KBM-7 (cell line): ENCODE results near the gene CAVIN2.
"Not testable (repeated sequence)": the region's sequence is repeated elsewhere in the genome, so short reads cannot be mapped to it uniquely, and the experiment has no call there.

Source experiments
- DNase-seq: peaks from one replicate; pipeline ENCODE4 v3.0.0-alpha.2; 2015
- in situ Hi-C: fragments of 300-500 bp; cut with MboI; formaldehyde crosslinking; loops from 2 replicates; pipeline ENCODE4 v1.14.3; 2020; ENCODE audit warnings: low sequenced_read_pairs, low pct_unique_long_range_greater_than_20kb, mixed read lengths

Gene CAVIN2

GRCh38 chr2:191815010-191815409 is 31.9 kb downstream of the CAVIN2 start:
- in situ Hi-C loops: loop anchor here (25.0 kb wide), 2 partner anchors 253 to 347 kb away; no protein-coding TSS in a partner anchor
- no peak for DNase-seq

GRCh38 chr2:191813943-191814342 is 32.9 kb downstream of the CAVIN2 start:
- no peak for DNase-seq
- in situ Hi-C loops: loop anchor here (25.0 kb wide), 2 partner anchors 252 to 348 kb away; no protein-coding TSS in a partner anchor

GRCh38 chr2:191811807-191812602 is 34.9 kb downstream of the CAVIN2 start:
- peak; percentile 68 for DNase-seq
- in situ Hi-C loops: loop anchor here (25.0 kb wide), 2 partner anchors 250 to 350 kb away; no protein-coding TSS in a partner anchor

GRCh38 chr2:191806396-191806795 is 40.5 kb downstream of the CAVIN2 start:
- peak; percentile 67 for DNase-seq
- in situ Hi-C loops: loop anchor here (25.0 kb wide), 2 partner anchors 244 to 356 kb away; no protein-coding TSS in a partner anchor

GRCh38 chr2:191804766-191805165 is 42.1 kb downstream of the CAVIN2 start:
- in situ Hi-C loops: loop anchor here (25.0 kb wide), 2 partner anchors 242 to 358 kb away; no protein-coding TSS in a partner anchor
- DNase-seq: no peak

- in situ Hi-C loops: loop anchor here (25.0 kb wide), 2 partner anchors 241 to 359 kb away; no protein-coding TSS in a partner anchor
- DNase-seq: no peak
Observed at GRCh38 chr2:191803007-191803406, 43.9 kb downstream of the CAVIN2 start.

- in situ Hi-C loops: loop anchor here (25.0 kb wide), 2 partner anchors 240 to 360 kb away; no protein-coding TSS in a partner anchor
- DNase-seq: no peak
Observed at GRCh38 chr2:191802180-191802579, 44.7 kb downstream of the CAVIN2 start.

GRCh38 chr2:191800874-191801273 is 46.0 kb downstream of the CAVIN2 start:
- in situ Hi-C loops: loop anchor here (25.0 kb wide), 2 partner anchors 239 to 361 kb away; no protein-coding TSS in a partner anchor
- no peak for DNase-seq

- in situ Hi-C loops: no loop called here
- DNase-seq: no peak
Observed at GRCh38 chr2:191799526-191799925, 47.4 kb downstream of the CAVIN2 start.

- in situ Hi-C loops: no loop called here
- DNase-seq: no peak
Observed at GRCh38 chr2:191797942-191798876, 48.7 kb downstream of the CAVIN2 start.

- in situ Hi-C loops: no loop called here
- DNase-seq: no peak
Observed at GRCh38 chr2:191797500-191797899, 49.4 kb downstream of the CAVIN2 start.

GRCh38 chr2:191795715-191796114 is 51.2 kb downstream of the CAVIN2 start:
- no peak for DNase-seq
- in situ Hi-C loops: no loop called here

- in situ Hi-C loops: no loop called here
- DNase-seq: no peak
Observed at GRCh38 chr2:191791953-191792560, 54.8 kb downstream of the CAVIN2 start.

GRCh38 chr2:191790737-191791136 is 56.2 kb downstream of the CAVIN2 start:
- no peak for DNase-seq
- in situ Hi-C loops: no loop called here

GRCh38 chr2:191789796-191790195 is 57.1 kb downstream of the CAVIN2 start:
- in situ Hi-C loops: no loop called here
- DNase-seq: no peak

GRCh38 chr2:191786694-191787093 is 60.2 kb downstream of the CAVIN2 start:
- in situ Hi-C loops: no loop called here

GRCh38 chr2:191785651-191786050 is 61.2 kb downstream of the CAVIN2 start:
- in situ Hi-C loops, DNase-seq: not testable (repeated sequence)

More at GRCh38 chr2:191786694-191787093, 60.2 kb downstream of the CAVIN2 start:
- peak; percentile 46 for DNase-seq
